ENCODE measurements around the gene PAX8. TPM values are rescaled to one million over a fixed set of nuclear protein-coding genes. Genes with fewer than 3 reads are reported as not detected.

Gene PAX8
- total and polyA plus RNA-seq, 4 donors, result 0.28 to 5.9 (median 2.3) TPM

DNA sequence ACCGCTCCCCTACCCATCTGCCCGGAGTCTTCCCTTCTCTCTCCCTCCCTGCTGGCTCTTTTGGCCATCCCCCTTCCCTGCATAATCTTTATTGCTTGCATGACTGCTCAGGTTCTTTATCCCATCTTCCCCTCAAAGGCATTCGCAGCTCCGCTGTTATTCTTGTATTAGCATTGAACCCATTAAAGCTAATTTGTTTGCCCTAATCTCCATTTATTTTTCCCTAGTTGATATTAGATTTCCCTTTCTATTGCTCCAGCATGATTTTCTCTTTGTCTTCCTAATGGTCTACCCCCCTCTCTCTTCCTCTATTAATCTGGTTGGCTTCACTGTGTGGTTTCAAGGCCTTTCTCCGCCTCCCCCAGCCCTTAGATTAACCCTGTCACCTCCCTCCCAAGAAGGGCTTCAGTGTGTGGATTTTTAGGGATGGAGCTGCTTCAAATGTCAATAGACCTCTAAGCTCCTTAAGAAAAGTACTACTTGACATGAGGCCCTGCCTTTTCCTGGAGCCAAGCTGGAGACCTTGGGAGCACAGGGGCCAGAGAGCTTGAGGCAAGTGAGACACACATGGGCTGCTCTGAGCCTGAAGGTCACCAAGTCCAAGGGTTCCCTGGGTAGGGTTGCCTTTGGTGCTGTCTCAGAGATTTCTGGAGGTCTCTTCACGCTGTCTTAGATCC is 20.1 kb downstream of the PAX8 start:
- peaks cover 0 to 3% (median 0%) of the 10 kb centered on the region in 3 donors for H3K27me3 ChIP-seq (ENCODE audit: control insufficient read depth in 3 of 3, insufficient read depth in 3 of 3, low read length in 2 of 3)
- peaks cover 0 to 4% (median 0%) of the 10 kb centered on the region in 5 donors for H3K4me1 ChIP-seq (ENCODE audit: control insufficient read depth in 5 of 5, insufficient read depth in 5 of 5, low read length in 5 of 5)
- H3K27ac ChIP-seq (ENCODE audit: low read depth in 1 of 2, low read length in 1 of 2), result peak overlapping the region in 1 of 2 donors; percentile 6

DNA sequence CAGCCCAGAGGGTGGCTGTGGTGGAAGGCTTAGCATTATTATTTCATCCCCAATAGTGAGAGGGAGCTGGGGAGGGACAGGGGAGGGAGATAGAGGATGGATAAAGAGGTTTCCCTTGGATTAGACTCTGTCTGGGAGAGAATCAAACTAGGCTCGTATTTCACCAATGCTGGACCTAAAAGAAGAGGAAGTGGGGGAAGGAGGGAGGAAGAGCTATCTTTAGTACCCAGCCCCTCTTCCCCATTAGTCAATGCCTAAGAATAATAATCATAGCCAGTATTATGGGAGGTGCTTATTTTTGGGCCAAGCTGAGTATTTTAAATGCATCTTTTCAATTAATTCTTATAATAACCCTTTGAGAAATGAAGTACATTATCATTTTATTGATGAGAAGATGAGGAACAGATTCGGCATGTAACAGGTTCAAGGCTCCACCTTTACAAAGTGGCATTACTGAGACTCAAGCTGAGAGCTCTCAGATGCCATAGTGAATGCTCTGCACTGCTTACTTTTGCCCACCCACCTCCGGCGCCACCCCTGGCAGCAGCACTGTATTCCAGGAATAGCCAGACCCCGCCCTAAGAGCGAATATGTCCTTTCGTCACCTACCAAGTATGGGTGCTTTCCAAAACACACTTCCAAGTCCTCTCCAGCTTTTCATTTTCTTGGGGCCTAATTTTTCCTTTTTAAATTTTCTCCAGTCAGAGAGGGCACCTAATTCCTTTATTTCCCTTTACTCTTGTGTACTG is 21.0 kb downstream of the PAX8 start:
- no peak overlapping the region for H3K27ac ChIP-seq (ENCODE audit: low read depth in 1 of 2, low read length in 1 of 2)
- ATAC-seq (ENCODE audit: insufficient read depth, low FRiP score) (peak; percentile 36), DNase-seq (no peak)
- no peaks in the 10 kb centered on the region for H3K9me3 ChIP-seq (ENCODE audit: control insufficient read depth in 4 of 4, insufficient read depth in 3 of 4, low read length in 3 of 4)
- no peak overlapping the region for H3K9ac ChIP-seq (ENCODE audit: insufficient read depth in 1 of 2, low read length in 2 of 2)
- H3K36me3 ChIP-seq (ENCODE audit: control insufficient read depth in 4 of 4, insufficient read depth in 4 of 4, low read length in 4 of 4), result peaks cover 0 to 2% (median 0%) of the 10 kb centered on the region in 4 donors
- H3K4me3 ChIP-seq, result no peak overlapping the region
- TF ChIP-seq, protein P1, sequence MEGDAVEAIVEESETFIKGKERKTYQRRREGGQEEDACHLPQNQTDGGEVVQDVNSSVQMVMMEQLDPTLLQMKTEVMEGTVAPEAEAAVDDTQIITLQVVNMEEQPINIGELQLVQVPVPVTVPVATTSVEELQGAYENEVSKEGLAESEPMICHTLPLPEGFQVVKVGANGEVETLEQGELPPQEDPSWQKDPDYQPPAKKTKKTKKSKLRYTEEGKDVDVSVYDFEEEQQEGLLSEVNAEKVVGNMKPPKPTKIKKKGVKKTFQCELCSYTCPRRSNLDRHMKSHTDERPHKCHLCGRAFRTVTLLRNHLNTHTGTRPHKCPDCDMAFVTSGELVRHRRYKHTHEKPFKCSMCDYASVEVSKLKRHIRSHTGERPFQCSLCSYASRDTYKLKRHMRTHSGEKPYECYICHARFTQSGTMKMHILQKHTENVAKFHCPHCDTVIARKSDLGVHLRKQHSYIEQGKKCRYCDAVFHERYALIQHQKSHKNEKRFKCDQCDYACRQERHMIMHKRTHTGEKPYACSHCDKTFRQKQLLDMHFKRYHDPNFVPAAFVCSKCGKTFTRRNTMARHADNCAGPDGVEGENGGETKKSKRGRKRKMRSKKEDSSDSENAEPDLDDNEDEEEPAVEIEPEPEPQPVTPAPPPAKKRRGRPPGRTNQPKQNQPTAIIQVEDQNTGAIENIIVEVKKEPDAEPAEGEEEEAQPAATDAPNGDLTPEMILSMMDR (IDR thresholded peaks at IDR 0.05; ENCODE audit: control extremely low read depth, extremely low read depth), result no peak
- peaks cover 0 to 4% (median 0%) of the 10 kb centered on the region in 5 donors for H3K4me1 ChIP-seq (ENCODE audit: control insufficient read depth in 5 of 5, insufficient read depth in 5 of 5, low read length in 5 of 5)
- H3K27me3 ChIP-seq (ENCODE audit: control insufficient read depth in 3 of 3, insufficient read depth in 3 of 3, low read length in 2 of 3), result peaks cover 0 to 3% (median 0%) of the 10 kb centered on the region in 3 donors
- 51 to 68% methylated on average over 7 of the region's 7 CpGs for WGBS, 2 donors

More for the DNA sequence above, 20.1 kb downstream of the PAX8 start:
- WGBS, 2 donors, result 86 to 90% methylated on average over 6 of the region's 6 CpGs
- DNase-seq (no peak), ATAC-seq (ENCODE audit: insufficient read depth, low FRiP score) (no peak)
- Histone ChIP-seq H3K36me3 (ENCODE audit: control insufficient read depth in 4 of 4, insufficient read depth in 4 of 4, low read length in 4 of 4) (peaks cover 0 to 3% (median 0%) of the 10 kb centered on the region in 4 donors), H3K4me3 (no peak overlapping the region), H3K9ac (ENCODE audit: insufficient read depth in 1 of 2, low read length in 2 of 2) (no peak overlapping the region), H3K9me3 (ENCODE audit: control insufficient read depth in 4 of 4, insufficient read depth in 3 of 4, low read length in 3 of 4) (no peaks in the 10 kb centered on the region)
- TF ChIP-seq, protein P1 (IDR thresholded peaks at IDR 0.05; ENCODE audit: control extremely low read depth, extremely low read depth), result no peak

DNA sequence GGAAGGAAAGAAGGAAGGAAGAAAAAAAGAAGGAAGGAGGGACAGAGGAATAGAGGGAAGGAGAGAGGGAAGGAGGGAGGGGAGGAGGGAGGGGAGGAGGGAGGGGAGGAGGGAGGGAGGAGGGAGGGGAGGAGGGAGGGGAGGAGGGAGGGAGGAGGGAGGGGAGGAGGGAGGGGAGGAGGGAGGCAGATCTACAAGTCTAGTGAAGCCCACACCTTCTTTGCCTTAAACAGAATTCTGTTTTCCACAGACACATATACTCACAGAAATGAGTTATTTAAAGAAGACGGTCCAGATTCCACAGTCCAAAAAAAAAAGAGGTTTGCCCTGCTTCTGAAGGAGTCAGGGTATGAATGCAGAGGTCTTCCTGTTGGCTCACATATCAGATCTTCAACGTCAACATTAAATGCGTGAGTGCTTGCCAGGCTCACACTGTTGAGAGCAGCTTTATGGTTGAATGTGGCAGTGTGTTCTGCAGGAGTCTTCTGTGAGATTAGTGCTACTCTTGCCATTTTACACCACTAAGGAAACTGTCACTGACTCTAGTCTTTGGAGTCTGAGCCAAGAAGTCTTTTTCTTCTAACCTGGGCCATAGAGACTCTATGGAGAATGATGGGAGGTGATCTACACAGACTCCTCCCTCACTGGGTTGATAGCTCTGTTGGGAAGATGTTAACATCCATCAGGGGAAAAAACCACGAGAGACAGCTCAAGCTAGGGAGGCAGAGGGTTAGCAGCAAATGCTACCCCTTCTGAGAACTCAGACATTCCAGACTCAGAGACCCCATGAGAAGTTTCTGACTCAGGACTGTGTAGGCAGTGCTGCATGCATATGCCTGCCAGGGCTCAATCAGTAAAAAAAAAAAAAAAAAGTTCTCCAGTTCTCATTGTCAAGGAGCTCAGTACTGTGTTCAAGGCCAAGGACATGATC is 23.3 kb downstream of the PAX8 start:
- H3K9ac ChIP-seq (ENCODE audit: insufficient read depth in 1 of 2, low read length in 2 of 2), result no peak overlapping the region
- peaks cover 0 to 3% (median 0%) of the 10 kb centered on the region in 3 donors for H3K27me3 ChIP-seq (ENCODE audit: control insufficient read depth in 3 of 3, insufficient read depth in 3 of 3, low read length in 2 of 3)
- H3K36me3 ChIP-seq (ENCODE audit: control insufficient read depth in 4 of 4, insufficient read depth in 4 of 4, low read length in 4 of 4), result peaks cover 0 to 2% (median 0%) of the 10 kb centered on the region in 4 donors
- DNase-seq (no peak), ATAC-seq (ENCODE audit: insufficient read depth, low FRiP score) (no peak)
- 50 to 55% methylated on average over 4 of the region's 4 CpGs for WGBS, 2 donors
- no peak overlapping the region for H3K27ac ChIP-seq (ENCODE audit: low read depth in 1 of 2, low read length in 1 of 2)
- H3K9me3 ChIP-seq (ENCODE audit: control insufficient read depth in 4 of 4, insufficient read depth in 3 of 4, low read length in 3 of 4), result no peaks in the 10 kb centered on the region
- TF ChIP-seq, protein P1 (IDR thresholded peaks at IDR 0.05; ENCODE audit: control extremely low read depth, extremely low read depth), result no peak
- peaks cover 0 to 6% (median 0%) of the 10 kb centered on the region in 5 donors for H3K4me1 ChIP-seq (ENCODE audit: control insufficient read depth in 5 of 5, insufficient read depth in 5 of 5, low read length in 5 of 5)
- no peak overlapping the region for H3K4me3 ChIP-seq
